Liver (tissue), 3 donors: ENCODE measurements around the gene TMEM190.

Experiments used
- ATF3 ChIP-seq: IDR thresholded peaks from 2 replicates; pipeline ENCODE4 v1.6.1; 2016; ENCODE audit warnings: antibody characterized with exemption
- CTCF ChIP-seq: fragments of 150-350 bp; IDR thresholded peaks from 2 replicates; pipeline ENCODE4 v1.5.1; 2017; ENCODE audit warnings: improper control_type of control experiment, low read depth, low read length; ENCODE audit not compliant: missing input control
- GABPA ChIP-seq, 2 donors: IDR thresholded peaks in 1 of 2; conservative IDR thresholded peaks in 1 of 2; 2 replicates each; pipeline ENCODE4 v1.6.1; 2016; ENCODE audit warnings: antibody characterized with exemption in 2 of 2, mild to moderate bottlenecking in 1 of 2, moderate library complexity in 1 of 2
- HNF4A ChIP-seq, 2 donors: conservative IDR thresholded peaks; 2 replicates each; pipeline ENCODE4 v1.6.1; 2016; ENCODE audit warnings: antibody characterized with exemption in 2 of 2, mild to moderate bottlenecking in 2 of 2
- MAX ChIP-seq: IDR thresholded peaks from 2 replicates; pipeline ENCODE4 v1.6.1; 2016; ENCODE audit warnings: antibody characterized with exemption
- RAD21 ChIP-seq, 2 donors: IDR thresholded peaks; 2 replicates each; pipeline ENCODE4 v1.6.1; 2016; ENCODE audit warnings: antibody characterized with exemption in 2 of 2, mild to moderate bottlenecking in 2 of 2
- REST ChIP-seq: IDR thresholded peaks from 2 replicates; pipeline ENCODE4 v1.6.1; 2016; ENCODE audit warnings: antibody characterized with exemption, mild to moderate bottlenecking
- RXRA ChIP-seq, 2 donors: IDR thresholded peaks; 2 replicates each; pipeline ENCODE4 v1.6.1; 2017 to 2018; ENCODE audit warnings: antibody characterized with exemption in 2 of 2, mild to moderate bottlenecking in 1 of 2
- SP1 ChIP-seq: IDR thresholded peaks from 2 replicates; pipeline ENCODE4 v1.6.1; 2018; ENCODE audit warnings: antibody characterized with exemption, mild to moderate bottlenecking
- TAF1 ChIP-seq: conservative IDR thresholded peaks from 2 replicates; pipeline ENCODE4 v1.6.1; 2016; ENCODE audit warnings: antibody characterized with exemption, mild to moderate bottlenecking
- YY1 ChIP-seq: IDR thresholded peaks from 2 replicates; pipeline ENCODE4 v1.6.1; 2016; ENCODE audit warnings: antibody characterized with exemption, mild to moderate bottlenecking
- ZBTB33 ChIP-seq: IDR thresholded peaks from 2 replicates; pipeline ENCODE4 v1.6.1; 2016; ENCODE audit warnings: antibody characterized with exemption
- donor health status: healthy.
- donor health status: healthy.

GRCh38 chr19:55426042-55426441, 49.4 kb downstream of the TMEM190 start:
- TF ChIP-seq REST (no peak), CTCF (no peak), MAX (no peak), HNF4A (conservative IDR thresholded peaks at IDR 0.05) (no peak), TAF1 (no peak), ZBTB33 (no peak), YY1 (no peak), GABPA (IDR thresholded peaks at IDR 0.05 in 1 of 2, conservative IDR thresholded peaks at IDR 0.05 in 1 of 2) (no peak), RXRA (IDR thresholded peaks at IDR 0.05) (no peak), ATF3 (no peak), SP1 (no peak), RAD21 (IDR thresholded peaks at IDR 0.05) (no peak)
